Calu3 (cell line): ENCODE data around the gene SSRP1. TPM values are rescaled to one million over a fixed set of nuclear protein-coding genes. Genes with fewer than 3 reads are reported as not detected.

Experiments used
- BruUV-seq: library from RNA; stranded (reverse); fragments of 400-500 nt; replicated peaks from 2 replicates; lab custom pipeline; 2021; lab: Mats Ljungman, UMichigan
- CTCF ChIA-PET: fragments of 300-600 bp; sonication (Branson Sonifier 250); formaldehyde crosslinking; loops from one replicate; lab custom pipeline; 2022; ENCODE audit warnings: antibody characterized with exemption; lab: Charles Lee
- DNase-seq: peaks from one replicate; pipeline ENCODE4 v3.0.0; 2022
- H3K27ac Mint-ChIP-seq: one replicate; pipeline ENCODE4 v1.8.0; 2022; ENCODE audit warnings: mixed read lengths; ENCODE audit not compliant: unreplicated experiment
- H3K27me3 Mint-ChIP-seq: one replicate; pipeline ENCODE4 v1.8.0; 2022; ENCODE audit warnings: mixed read lengths; ENCODE audit not compliant: unreplicated experiment
- H3K36me3 Mint-ChIP-seq: one replicate; pipeline ENCODE4 v1.8.0; 2022; ENCODE audit warnings: mild to moderate bottlenecking, moderate library complexity, mixed read lengths; ENCODE audit not compliant: insufficient read depth, unreplicated experiment
- H3K4me1 Mint-ChIP-seq: one replicate; pipeline ENCODE4 v1.8.0; 2022; ENCODE audit warnings: mild to moderate bottlenecking, low read depth, mixed read lengths; ENCODE audit not compliant: unreplicated experiment
- H3K4me3 Mint-ChIP-seq: one replicate; pipeline ENCODE4 v1.8.0; 2022; ENCODE audit warnings: mild to moderate bottlenecking, low read depth, moderate library complexity, mixed read lengths; ENCODE audit not compliant: unreplicated experiment
- H3K9me3 Mint-ChIP-seq: one replicate; pipeline ENCODE4 v1.8.0; 2022; ENCODE audit warnings: low read depth, mixed read lengths; ENCODE audit not compliant: unreplicated experiment
- CTCF ChIP-seq: fragments of 200-600 bp; IDR thresholded peaks from one replicate; pipeline ENCODE4 v1.8.0; 2022; ENCODE audit warnings: antibody characterized with exemption; ENCODE audit not compliant: unreplicated experiment
- intact Hi-C: fragments of 100-400 bp; cut with micrococcal nuclease; formaldehyde crosslinking; loops from one replicate; pipeline ENCODE4 v1.10.0; 2022; ENCODE audit not compliant: unreplicated experiment
- total RNA-seq: library from RNA; stranded (reverse); gene quantifications from 2 replicates; pipeline ENCODE4 v1.2.3, GENCODE V29; 2022

SSRP1 gene
- total RNA-seq, 1 experiment from 2014 or later, result 145 TPM

GRCh38 chr11:57309106-57310059 is 26.3 kb downstream of the SSRP1 start:
- peaks cover 57% of the 10 kb centered on the region for H3K36me3 Mint-ChIP-seq
- no peak for TF ChIP-seq CTCF
- peak overlapping the region; percentile 71 for H3K27ac Mint-ChIP-seq
- intact Hi-C loops, result loop anchor here (2.0 kb wide), 1 partner anchor 33 kb away; no protein-coding TSS in a partner anchor
- H3K4me1 Mint-ChIP-seq, result peaks cover 50% of the 10 kb centered on the region
- no peaks in the 10 kb centered on the region for H3K9me3 Mint-ChIP-seq
- no peaks in the 10 kb centered on the region for H3K27me3 Mint-ChIP-seq
- BruUV-seq, result TSS peak; percentile 27
- DNase-seq, result no peak
- H3K4me3 Mint-ChIP-seq, result peak overlapping the region; percentile 81
- CTCF ChIA-PET, result interaction anchor here (1.1 kb wide), 1 partner anchor 11 kb away, joined by 3 read pairs; no protein-coding TSS in a partner anchor

GRCh38 chr11:57308426-57309060 is 27.1 kb downstream of the SSRP1 start:
- no peak for TF ChIP-seq CTCF
- intact Hi-C loops, result no loop called here
- BruUV-seq, result no TSS peak
- Mint-ChIP-seq H3K9me3 (no peaks in the 10 kb centered on the region), H3K36me3 (peaks cover 66% of the 10 kb centered on the region), H3K27me3 (no peaks in the 10 kb centered on the region), H3K4me3 (peak overlapping the region; percentile 81), H3K27ac (peak overlapping the region; percentile 71), H3K4me1 (peaks cover 57% of the 10 kb centered on the region)
- CTCF ChIA-PET, result no interaction called here
- no peak for DNase-seq

GRCh38 chr11:57307666-57308270 is 27.9 kb downstream of the SSRP1 start:
- Mint-ChIP-seq H3K4me1 (peaks cover 57% of the 10 kb centered on the region), H3K4me3 (peak overlapping the region; percentile 21), H3K9me3 (no peaks in the 10 kb centered on the region), H3K27me3 (no peaks in the 10 kb centered on the region), H3K27ac (peak overlapping the region; percentile 71), H3K36me3 (peaks cover 73% of the 10 kb centered on the region)
- TF ChIP-seq CTCF, result no peak
- no peak for DNase-seq
- intact Hi-C loops, result no loop called here
- no TSS peak for BruUV-seq
- CTCF ChIA-PET, result interaction anchor here (0.6 kb wide), 1 partner anchor 320 kb away, joined by 5 read pairs; no protein-coding TSS in a partner anchor

GRCh38 chr11:57306940-57307565 is 28.6 kb downstream of the SSRP1 start:
- H3K9me3 Mint-ChIP-seq, result no peaks in the 10 kb centered on the region
- no peaks in the 10 kb centered on the region for H3K27me3 Mint-ChIP-seq
- peak overlapping the region; percentile 71 for H3K27ac Mint-ChIP-seq
- peaks cover 51% of the 10 kb centered on the region for H3K4me1 Mint-ChIP-seq
- no peak for DNase-seq
- H3K4me3 Mint-ChIP-seq, result peak overlapping the region; percentile 21
- CTCF ChIA-PET, result interaction anchor here (0.6 kb wide), 1 partner anchor 18 kb away, joined by 3 read pairs; the partner anchor contains the start of gene TNKS1BP1
- no TSS peak for BruUV-seq
- H3K36me3 Mint-ChIP-seq, result peaks cover 72% of the 10 kb centered on the region
- TF ChIP-seq CTCF, result no peak
- intact Hi-C loops, result no loop called here
